Stimulated activated CD8-positive, alpha-beta memory T cell treated with anti-CD3 and anti-CD28 coated beads, Interleukin-12 subunit alpha, Interleukin-12 subunit beta, amount 100 ng/mL, for 24 hours (primary cell): ENCODE measurements around the gene RHOXF1.
"Not testable (repeated sequence)": the region's sequence is repeated elsewhere in the genome, so short reads cannot be mapped to it uniquely, and the experiment has no call there.

Experiments
- DNase-seq: peaks from one replicate; pipeline ENCODE4 v3.0.0-alpha.2; 2020; ENCODE audit errors: extremely low read depth

Gene RHOXF1

DNA sequence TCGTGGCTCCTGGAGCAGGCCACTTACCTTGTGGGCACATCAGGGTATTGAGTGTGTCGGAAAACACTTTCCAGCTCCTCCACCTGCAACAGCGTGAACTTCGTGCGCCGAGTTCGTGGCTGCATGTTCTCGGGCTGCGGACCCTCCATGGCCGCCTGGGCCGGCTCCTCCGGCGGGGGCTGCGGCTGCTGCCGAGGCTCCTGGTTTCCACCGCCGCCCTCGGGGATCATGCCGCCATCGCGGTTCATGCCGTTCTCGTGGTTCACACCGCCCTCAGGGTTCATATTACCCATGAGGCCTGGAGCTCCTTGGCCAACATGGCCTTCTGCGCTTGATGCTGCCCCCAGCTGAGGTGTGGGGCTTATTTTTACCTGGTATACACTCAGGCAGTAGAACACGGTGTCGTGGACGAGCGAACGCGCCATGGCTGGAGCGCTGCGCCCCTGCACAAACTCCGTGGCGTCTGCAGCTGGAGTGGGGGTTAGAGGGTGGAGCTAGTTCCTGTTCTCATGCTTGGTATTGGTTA, at the start of gene RHOXF1:
TSS of gene RHOXF1 (minus strand) at position 476 of the 526 bp plus-strand sequence. CDS start at position 425, 51 bp downstream.
- DNase-seq, result no peak

- DNase-seq, result not testable (repeated sequence)
These were observed 43.4 kb upstream of the RHOXF1 start for GRCh38 chrX:120159086-120159485.

DNA sequence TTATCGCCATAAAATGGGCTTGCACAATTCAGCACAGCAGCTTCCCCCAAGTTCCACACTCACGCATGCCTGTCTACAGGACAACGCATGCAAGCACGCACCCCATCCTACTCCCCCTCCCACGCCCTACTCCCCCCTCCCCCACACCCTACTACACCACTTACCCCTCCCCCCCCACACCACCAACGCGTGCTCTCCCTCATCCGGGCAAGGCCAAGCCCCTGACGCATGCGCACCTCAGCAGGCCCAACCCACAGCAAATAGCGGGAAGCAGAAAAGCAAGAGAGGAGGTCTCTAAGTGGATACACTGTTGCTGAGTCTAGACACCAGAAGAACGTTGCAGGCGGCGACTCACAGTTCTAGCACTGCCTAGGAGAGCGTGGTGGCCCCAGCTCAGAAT, 42.6 kb upstream of the RHOXF1 start, which contains the start of gene RHOXF2:
TSS of gene RHOXF2 (plus strand) at position 301 of the 400 bp plus-strand sequence. CDS start 138 bp downstream, outside the sequence.
- not testable (repeated sequence) for DNase-seq

DNA sequence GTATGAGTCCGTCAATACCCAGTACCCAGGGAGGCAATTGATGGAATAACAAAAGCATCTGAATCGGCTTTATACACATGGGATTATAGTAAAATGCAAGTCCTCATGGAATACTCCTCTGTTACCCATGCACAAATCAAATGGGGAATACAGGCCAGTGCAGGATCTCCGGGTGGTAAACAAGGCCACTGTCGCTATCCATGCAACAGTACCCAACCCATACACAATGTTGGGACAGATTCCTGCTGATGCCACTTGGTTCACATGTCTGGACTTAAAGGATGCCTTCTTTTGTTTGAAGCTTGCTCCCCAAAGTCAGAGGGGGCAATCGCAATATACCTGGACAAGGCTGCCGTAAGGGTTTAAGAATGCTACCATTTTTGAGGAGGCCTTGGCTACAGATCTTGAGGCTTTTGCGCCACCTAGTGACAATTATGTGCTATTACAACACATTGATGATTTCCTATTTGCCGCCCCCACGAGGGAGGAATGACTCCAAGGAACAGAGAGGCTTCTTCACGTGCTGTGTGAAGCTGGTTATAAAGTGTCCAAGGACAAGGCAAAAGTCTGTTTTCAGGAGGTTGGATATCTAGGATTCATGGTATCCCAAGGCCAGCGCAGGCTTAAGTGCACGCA, 34.5 kb upstream of the RHOXF1 start:
- DNase-seq, result not testable (repeated sequence)

DNA sequence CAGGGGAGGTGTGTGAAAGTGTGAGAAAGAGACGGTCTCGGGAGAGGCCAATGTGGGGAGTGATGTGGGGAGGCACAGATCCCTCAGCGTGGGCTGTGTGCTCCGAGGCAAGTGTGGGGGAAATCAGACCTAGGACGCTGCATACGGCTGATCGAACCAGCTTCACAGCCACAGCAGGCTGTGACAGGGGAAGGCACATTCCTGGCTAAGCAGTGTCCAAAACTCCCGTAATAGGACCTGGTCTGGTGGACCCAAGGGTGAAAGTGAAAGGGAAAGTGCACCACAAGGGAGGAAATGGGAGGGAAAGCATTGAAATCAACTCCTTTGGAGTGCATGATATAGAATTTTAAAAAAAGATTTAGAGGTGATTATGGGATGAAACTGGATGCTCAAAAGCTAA, 31.8 kb upstream of the RHOXF1 start:
- no peak for DNase-seq

- DNase-seq, result not testable (repeated sequence)
These were observed 30.6 kb upstream of the RHOXF1 start for GRCh38 chrX:120146323-120146722.

DNA sequence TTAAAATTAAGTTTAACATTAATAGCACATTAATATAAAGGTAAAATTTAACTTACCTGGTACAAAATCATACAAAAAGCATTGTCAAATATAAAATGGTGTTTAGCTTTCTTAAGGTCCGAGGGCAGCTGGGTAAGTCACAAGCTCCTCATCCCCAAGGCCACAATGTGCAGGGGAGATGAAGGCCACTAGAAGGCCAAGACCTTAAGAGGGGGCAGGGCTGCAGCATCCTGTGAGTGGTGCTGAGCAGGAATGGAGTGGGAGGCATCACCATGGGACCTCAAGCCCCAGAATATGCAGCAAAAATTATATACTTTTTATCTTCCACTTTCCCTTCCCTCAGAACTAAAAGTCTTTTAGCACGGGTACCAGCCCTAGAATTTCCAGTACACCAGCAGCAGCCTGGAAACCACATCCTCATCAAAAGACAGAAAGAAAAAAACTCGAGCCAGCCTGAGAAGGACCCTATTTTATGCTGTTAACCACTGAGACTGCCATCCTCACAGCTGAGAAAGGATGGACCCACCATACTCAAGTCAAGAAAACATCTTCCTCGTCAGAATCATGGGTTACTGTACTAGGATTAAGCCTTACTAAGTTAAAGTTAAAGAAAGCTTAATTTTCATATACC, 29.7 kb upstream of the RHOXF1 start:
- no peak for DNase-seq

DNA sequence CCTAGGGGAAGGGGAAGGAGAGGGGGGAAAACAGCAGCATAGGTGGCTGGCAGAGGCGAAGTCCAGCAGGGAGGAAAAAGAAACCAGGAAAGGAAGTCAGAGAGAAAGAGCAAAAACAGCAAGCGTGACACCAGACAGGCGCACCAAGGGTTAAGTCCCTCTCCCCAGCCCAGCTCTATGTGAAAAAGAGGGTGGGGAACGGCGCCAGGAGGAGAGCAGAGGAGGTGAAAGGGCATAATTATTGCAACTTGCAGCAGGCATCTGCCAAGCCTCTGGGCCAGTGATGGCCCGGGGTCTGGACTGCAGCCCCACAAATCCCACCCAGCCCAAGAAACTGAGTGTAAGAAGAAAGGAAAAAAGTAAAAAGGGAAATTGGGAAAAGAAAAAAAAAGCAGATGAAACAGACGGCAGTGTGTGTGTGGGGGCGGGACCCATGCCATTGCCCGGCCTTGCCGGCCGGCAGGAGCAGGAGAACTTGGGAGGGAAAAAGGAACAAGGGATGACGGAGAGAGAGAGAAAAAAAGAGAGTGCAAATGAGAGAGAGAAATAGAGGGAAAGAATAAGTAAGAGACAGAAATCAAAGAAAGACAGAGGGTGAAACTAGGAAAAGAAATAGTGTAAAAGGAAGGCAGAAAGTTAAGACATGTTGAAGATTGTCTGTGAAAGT, 28.6 kb upstream of the RHOXF1 start:
- DNase-seq, result no peak

GRCh38 chrX:120140293-120140981, 24.7 kb upstream of the RHOXF1 start:
- no peak for DNase-seq

- no peak for DNase-seq
These were observed 21.7 kb upstream of the RHOXF1 start for GRCh38 chrX:120137439-120137838.

GRCh38 chrX:120136840-120137239, 21.1 kb upstream of the RHOXF1 start:
- DNase-seq, result no peak

DNA sequence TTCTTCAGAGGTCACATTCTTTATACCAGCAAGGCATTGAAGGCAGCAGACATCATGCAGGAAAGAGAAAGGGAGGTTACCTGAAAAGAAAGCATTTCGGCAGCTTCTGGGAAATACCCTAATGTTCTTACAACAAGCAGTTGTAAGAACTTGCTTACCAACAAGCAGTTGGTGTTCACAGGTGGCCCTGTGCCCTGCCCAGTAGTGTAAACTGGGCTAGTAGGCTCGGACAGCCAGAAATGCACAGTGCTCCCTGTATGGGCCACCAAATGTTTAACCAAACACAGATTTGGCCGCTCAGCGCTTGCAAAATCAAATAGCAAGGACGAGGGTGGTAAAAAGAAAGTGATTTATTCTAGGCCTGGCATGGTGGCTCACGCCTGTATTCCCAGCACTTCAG, 20.4 kb upstream of the RHOXF1 start:
- no peak for DNase-seq

GRCh38 chrX:120128306-120128846, 12.7 kb upstream of the RHOXF1 start:
- DNase-seq, result not testable (repeated sequence)

- DNase-seq, result no peak
These were observed 9.7 kb upstream of the RHOXF1 start for GRCh38 chrX:120125444-120125843.

DNA sequence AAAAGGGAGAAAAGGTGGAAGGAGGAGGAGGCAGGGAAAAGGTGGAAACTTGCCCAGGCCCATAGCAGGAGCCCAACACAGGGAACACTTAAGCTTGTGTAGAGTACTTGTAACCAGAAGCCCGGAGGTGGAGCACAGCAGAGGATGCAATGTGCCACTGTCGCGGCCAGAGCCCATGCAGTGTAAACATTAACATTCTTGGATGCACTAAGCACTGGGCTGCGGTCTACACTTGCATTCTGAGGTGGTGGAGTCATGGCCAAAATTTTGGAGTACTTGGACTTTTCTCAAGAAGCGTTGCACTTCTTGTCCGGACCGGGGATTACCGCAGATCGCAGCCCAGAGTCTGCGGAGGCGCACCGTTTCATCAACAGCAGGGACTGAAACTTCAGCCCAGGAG, 4.5 kb upstream of the RHOXF1 start:
- DNase-seq, result no peak

- no peak for DNase-seq
These were observed 4.1 kb downstream of the RHOXF1 start for GRCh38 chrX:120111611-120112010.

DNA sequence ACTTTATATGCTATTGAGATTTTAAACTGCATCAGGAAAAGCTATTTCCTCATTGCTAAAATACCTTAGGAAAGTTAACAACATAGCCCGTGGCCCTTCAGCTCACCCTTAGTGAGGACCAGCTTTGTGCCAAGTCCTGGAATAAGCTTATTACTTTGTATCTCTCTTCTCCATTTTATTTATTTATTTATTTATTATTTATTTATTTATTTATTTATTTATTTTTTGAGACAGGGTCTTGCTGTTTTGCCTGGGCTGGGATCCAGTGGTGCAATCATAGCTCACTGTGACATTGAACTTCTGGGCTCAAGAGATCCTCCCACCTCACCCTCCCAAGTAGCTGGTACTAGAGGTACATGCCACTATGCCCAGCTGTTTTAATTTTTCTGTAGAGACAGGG, 6.3 kb downstream of the RHOXF1 start:
- no peak for DNase-seq

DNA sequence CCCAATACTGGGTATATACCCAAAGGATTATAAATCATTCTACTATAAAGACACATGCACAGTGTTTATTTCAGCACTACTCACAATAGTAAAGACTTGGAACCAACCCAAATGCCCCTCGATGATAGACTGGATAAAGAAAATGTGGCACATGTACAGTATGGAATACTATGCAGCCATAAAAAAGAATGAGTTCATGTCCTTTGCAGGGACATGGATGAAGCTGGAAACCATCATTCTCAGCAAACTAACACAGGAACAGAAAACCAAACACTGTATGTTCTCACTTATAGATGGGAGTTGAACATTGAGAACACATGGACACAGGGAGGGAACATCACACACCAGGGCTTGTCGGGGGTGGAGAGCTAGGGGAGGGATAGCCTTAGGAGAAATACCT, 11.0 kb downstream of the RHOXF1 start:
- DNase-seq, result not testable (repeated sequence)

- not testable (repeated sequence) for DNase-seq
These were observed 14.7 kb downstream of the RHOXF1 start for GRCh38 chrX:120101057-120101456.

DNA sequence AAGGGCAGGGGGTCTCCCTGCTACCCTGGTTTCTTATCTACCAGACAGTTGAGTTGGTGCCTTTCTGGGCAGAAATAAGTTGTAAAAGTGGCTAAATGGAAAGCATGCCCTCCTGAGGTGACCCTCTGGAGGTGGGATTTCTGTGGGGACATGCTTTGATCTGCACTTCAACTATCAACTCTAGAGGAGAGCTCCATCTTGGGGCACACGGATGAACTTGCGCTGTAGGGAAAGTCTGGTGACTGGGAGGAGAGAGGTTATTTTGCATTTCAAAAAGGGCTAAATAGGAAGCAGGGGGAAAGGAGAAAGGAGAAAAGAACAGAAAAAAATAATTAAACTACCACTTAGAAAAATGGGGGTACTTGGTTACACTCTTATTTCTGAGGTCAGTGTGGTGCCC, 25.5 kb downstream of the RHOXF1 start:
- DNase-seq, result no peak

GRCh38 chrX:120087289-120088017, 28.3 kb downstream of the RHOXF1 start:
- no peak for DNase-seq
